ENCODE measurements around the gene KCNG4.
A peak's percentile ranks its signal among the peaks of the same experiment; 100 is the strongest.

KCNG4 gene

DNA sequence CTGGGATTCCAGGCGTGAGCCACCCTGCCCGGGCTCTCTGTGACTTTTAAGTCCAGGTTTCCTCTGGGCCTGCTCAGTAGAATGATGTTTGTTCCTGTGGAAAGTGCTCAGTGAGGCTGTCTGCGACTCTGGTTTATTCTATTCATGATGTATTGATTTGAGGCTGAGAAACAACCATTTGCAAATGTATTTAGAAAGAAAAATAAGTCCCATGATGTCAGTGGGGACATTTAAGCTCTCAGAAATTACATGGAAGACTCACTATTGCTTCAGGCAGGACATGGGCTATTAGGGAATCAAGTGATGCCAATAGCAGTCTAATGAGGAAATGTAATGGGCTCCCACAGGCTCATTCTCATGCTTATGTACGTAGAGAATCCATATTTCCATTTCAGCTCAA lies 22.2 kb upstream of the KCNG4 start (continued):
- TF ChIP-seq SETDB1 (IDR thresholded peaks at IDR 0.05; ENCODE audit: insufficient read length, low read length), result no peak
- TF ChIP-seq, protein P1, sequence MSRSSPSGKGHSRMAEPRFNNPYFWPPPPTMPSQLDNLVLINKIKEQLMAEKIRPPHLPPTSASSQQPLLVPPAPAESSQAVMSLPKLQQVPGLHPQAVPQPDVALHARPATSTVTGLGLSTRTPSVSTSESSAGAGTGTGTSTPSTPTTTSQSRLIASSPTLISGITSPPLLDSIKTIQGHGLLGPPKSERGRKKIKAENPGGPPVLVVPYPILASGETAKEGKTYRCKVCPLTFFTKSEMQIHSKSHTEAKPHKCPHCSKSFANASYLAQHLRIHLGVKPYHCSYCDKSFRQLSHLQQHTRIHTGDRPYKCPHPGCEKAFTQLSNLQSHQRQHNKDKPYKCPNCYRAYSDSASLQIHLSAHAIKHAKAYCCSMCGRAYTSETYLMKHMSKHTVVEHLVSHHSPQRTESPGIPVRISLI (tag by site-specific recombination; IDR thresholded peaks at IDR 0.05), result no peak
- TF ChIP-seq, protein P2, sequence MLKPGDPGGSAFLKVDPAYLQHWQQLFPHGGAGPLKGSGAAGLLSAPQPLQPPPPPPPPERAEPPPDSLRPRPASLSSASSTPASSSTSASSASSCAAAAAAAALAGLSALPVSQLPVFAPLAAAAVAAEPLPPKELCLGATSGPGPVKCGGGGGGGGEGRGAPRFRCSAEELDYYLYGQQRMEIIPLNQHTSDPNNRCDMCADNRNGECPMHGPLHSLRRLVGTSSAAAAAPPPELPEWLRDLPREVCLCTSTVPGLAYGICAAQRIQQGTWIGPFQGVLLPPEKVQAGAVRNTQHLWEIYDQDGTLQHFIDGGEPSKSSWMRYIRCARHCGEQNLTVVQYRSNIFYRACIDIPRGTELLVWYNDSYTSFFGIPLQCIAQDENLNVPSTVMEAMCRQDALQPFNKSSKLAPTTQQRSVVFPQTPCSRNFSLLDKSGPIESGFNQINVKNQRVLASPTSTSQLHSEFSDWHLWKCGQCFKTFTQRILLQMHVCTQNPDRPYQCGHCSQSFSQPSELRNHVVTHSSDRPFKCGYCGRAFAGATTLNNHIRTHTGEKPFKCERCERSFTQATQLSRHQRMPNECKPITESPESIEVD (tag by site-specific recombination; IDR thresholded peaks at IDR 0.05), result no peak
- TF ChIP-seq ZNF341 (tag by site-specific recombination; IDR thresholded peaks at IDR 0.05; ENCODE audit: low read depth), result no peak
- no peak for TF ChIP-seq SP3 (tag by site-specific recombination; IDR thresholded peaks at IDR 0.05)

DNA sequence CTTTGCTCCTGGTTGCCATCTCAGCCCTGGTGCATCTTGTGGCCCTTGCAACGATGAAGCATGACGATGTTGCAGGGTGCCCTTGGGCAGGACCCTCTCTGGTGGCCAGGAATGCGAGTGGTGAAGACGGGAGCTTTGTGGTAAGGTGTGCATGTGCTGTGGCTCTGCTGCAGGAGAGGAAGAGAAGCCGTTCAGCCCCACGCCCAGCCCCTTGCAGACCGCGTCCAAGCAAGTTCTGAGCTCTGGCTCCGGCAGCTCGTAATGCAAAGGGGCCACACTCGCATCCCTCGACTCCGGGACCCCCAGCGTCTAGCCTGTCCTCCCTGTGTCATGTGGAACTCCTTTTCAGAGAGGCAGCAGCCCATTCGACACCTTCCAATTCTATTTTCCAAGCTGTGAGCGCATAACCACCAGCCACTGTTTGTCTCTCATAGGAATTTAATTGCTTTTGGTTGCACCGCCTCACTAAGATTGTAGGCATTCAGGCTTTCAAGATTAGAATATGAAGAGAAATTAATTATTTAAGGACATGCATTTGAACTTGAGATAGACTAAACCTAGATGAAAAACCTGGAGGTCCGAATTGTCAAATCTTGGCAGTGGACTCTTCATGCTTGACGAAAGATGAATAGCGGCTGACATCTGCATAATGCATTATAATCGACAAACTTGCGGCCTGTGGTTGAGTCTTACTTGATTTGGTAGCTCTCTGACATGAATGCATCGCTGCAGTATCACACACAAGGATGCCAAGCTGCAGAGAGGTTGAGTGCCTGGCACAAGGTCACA lies 21.1 kb upstream of the KCNG4 start:
- H3K4me3 ChIP-seq (ENCODE audit: low read depth, low read length), result no peak overlapping the region
- ChIA-PET POLR2A (no interaction called here), CTCF (interaction anchor here (0.9 to 3.8 kb wide), 2 partner anchors 16 to 245 kb away, joined by 4 to 23 read pairs; no protein-coding TSS in a partner anchor)
- H3K27ac ChIP-seq (ENCODE audit: extremely low read depth, low read depth, low read length), result no peak overlapping the region
- TF ChIP-seq ZNF292 (tag by site-specific recombination; IDR thresholded peaks at IDR 0.05; ENCODE audit: borderline replicate concordance, low read depth), result no peak
- TF ChIP-seq, protein P3, sequence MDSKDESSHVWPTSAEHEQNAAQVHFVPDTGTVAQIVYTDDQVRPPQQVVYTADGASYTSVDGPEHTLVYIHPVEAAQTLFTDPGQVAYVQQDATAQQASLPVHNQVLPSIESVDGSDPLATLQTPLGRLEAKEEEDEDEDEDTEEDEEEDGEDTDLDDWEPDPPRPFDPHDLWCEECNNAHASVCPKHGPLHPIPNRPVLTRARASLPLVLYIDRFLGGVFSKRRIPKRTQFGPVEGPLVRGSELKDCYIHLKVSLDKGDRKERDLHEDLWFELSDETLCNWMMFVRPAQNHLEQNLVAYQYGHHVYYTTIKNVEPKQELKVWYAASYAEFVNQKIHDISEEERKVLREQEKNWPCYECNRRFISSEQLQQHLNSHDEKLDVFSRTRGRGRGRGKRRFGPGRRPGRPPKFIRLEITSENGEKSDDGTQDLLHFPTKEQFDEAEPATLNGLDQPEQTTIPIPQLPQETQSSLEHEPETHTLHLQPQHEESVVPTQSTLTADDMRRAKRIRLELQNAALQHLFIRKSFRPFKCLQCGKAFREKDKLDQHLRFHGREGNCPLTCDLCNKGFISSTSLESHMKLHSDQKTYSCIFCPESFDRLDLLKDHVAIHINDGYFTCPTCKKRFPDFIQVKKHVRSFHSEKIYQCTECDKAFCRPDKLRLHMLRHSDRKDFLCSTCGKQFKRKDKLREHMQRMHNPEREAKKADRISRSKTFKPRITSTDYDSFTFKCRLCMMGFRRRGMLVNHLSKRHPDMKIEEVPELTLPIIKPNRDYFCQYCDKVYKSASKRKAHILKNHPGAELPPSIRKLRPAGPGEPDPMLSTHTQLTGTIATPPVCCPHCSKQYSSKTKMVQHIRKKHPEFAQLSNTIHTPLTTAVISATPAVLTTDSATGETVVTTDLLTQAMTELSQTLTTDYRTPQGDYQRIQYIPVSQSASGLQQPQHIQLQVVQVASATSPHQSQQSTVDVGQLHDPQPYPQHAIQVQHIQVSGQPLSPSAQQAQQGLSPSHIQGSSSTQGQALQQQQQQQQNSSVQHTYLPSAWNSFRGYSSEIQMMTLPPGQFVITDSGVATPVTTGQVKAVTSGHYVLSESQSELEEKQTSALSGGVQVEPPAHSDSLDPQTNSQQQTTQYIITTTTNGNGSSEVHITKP (tag by site-specific recombination; IDR thresholded peaks at IDR 0.05), result no peak
- TF ChIP-seq, protein P4, sequence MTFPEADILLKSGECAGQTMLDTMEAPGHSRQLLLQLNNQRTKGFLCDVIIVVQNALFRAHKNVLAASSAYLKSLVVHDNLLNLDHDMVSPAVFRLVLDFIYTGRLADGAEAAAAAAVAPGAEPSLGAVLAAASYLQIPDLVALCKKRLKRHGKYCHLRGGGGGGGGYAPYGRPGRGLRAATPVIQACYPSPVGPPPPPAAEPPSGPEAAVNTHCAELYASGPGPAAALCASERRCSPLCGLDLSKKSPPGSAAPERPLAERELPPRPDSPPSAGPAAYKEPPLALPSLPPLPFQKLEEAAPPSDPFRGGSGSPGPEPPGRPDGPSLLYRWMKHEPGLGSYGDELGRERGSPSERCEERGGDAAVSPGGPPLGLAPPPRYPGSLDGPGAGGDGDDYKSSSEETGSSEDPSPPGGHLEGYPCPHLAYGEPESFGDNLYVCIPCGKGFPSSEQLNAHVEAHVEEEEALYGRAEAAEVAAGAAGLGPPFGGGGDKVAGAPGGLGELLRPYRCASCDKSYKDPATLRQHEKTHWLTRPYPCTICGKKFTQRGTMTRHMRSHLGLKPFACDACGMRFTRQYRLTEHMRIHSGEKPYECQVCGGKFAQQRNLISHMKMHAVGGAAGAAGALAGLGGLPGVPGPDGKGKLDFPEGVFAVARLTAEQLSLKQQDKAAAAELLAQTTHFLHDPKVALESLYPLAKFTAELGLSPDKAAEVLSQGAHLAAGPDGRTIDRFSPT (tag by site-specific recombination; IDR thresholded peaks at IDR 0.05), result no peak
- TF ChIP-seq ZNF426 (tag by site-specific recombination; IDR thresholded peaks at IDR 0.05), result no peak
- no peak for TF ChIP-seq ZNF133 (tag by site-specific recombination; IDR thresholded peaks at IDR 0.05)
- TF ChIP-seq ZNF707 (tag by site-specific recombination; IDR thresholded peaks at IDR 0.05), result no peak
- no peak for TF ChIP-seq ZNF341 (tag by site-specific recombination; IDR thresholded peaks at IDR 0.05; ENCODE audit: low read depth)
- no peak for TF ChIP-seq ZNF658 (tag by site-specific recombination; IDR thresholded peaks at IDR 0.05)
- TF ChIP-seq KLF9 (tag by site-specific recombination; IDR thresholded peaks at IDR 0.05; ENCODE audit: low read depth), result no peak
- H3K36me3 ChIP-seq (ENCODE audit: control insufficient read depth in 2 of 2, insufficient read depth in 1 of 2, low read length in 2 of 2), result no peaks in the 10 kb centered on the region
- no peaks in the 10 kb centered on the region for H3K9me3 ChIP-seq (ENCODE audit: control insufficient read depth, insufficient read depth, low read depth, low read length)
- H3K4me1 ChIP-seq (ENCODE audit: control insufficient read depth, insufficient read depth, low read length), result no peaks in the 10 kb centered on the region

DNA sequence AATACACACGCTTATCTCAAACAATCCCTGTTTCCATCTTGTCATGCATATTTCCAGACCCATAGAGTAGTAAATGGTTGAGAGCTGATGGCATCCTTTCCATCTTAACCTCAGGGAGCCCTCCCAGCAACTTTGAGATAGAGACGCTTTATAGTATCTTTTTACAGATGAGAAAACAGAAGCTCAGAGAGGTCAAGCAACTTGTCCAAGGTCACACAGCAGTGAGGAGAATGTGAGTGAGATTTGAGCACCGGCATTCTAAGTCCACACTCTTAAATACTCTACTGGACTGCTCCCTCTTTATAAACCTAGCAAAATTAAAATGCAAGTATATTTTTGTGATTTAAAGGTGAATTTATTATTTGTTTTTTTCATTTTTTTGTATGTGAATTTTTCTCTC lies 19.9 kb upstream of the KCNG4 start:
- H3K4me3 ChIP-seq (ENCODE audit: low read depth, low read length), result no peak overlapping the region
- H3K9me3 ChIP-seq (ENCODE audit: control insufficient read depth, insufficient read depth, low read depth, low read length), result no peaks in the 10 kb centered on the region
- no peaks in the 10 kb centered on the region for H3K4me1 ChIP-seq (ENCODE audit: control insufficient read depth, insufficient read depth, low read length)
- TF ChIP-seq SALL2 (tag by site-specific recombination; IDR thresholded peaks at IDR 0.05; ENCODE audit: borderline replicate concordance), result no peak
- TF ChIP-seq ZSCAN16 (tag by site-specific recombination; IDR thresholded peaks at IDR 0.05), result no peak
- TF ChIP-seq ZNF747 (tag by site-specific recombination; IDR thresholded peaks at IDR 0.05), result no peak
- peak; percentile 76; the same call in 1 of the 2 replicates for TF ChIP-seq ZNF768 (tag by site-specific recombination; IDR thresholded peaks at IDR 0.05)
- TF ChIP-seq ZNF626 (tag by site-specific recombination; IDR thresholded peaks at IDR 0.05), result no peak
- no peaks in the 10 kb centered on the region for H3K36me3 ChIP-seq (ENCODE audit: control insufficient read depth in 2 of 2, insufficient read depth in 1 of 2, low read length in 2 of 2)
- CTCF ChIA-PET, result no interaction called here
- POLR2A ChIA-PET, result no interaction called here
- no peak overlapping the region for H3K27ac ChIP-seq (ENCODE audit: extremely low read depth, low read depth, low read length)

Measured in HEK293 (cell line).